Calu3 (cell line): Measurements from ENCODE around the gene SLITRK1. TPM values are rescaled to one million over a fixed set of nuclear protein-coding genes. Genes with fewer than 3 reads are reported as not detected.

Experiments used
- BruUV-seq: library from RNA; stranded (reverse); fragments of 400-500 nt; replicated peaks from 2 replicates; lab custom pipeline; 2021; lab: Mats Ljungman, UMichigan
- CTCF ChIA-PET: fragments of 300-600 bp; sonication (Branson Sonifier 250); formaldehyde crosslinking; loops from one replicate; lab custom pipeline; 2022; ENCODE audit warnings: antibody characterized with exemption; lab: Charles Lee
- DNase-seq: peaks from one replicate; pipeline ENCODE4 v3.0.0; 2022
- H3K27ac Mint-ChIP-seq: one replicate; pipeline ENCODE4 v1.8.0; 2022; ENCODE audit warnings: mixed read lengths; ENCODE audit not compliant: unreplicated experiment
- H3K27me3 Mint-ChIP-seq: one replicate; pipeline ENCODE4 v1.8.0; 2022; ENCODE audit warnings: mixed read lengths; ENCODE audit not compliant: unreplicated experiment
- H3K36me3 Mint-ChIP-seq: one replicate; pipeline ENCODE4 v1.8.0; 2022; ENCODE audit warnings: mild to moderate bottlenecking, moderate library complexity, mixed read lengths; ENCODE audit not compliant: insufficient read depth, unreplicated experiment
- H3K4me1 Mint-ChIP-seq: one replicate; pipeline ENCODE4 v1.8.0; 2022; ENCODE audit warnings: mild to moderate bottlenecking, low read depth, mixed read lengths; ENCODE audit not compliant: unreplicated experiment
- H3K4me3 Mint-ChIP-seq: one replicate; pipeline ENCODE4 v1.8.0; 2022; ENCODE audit warnings: mild to moderate bottlenecking, low read depth, moderate library complexity, mixed read lengths; ENCODE audit not compliant: unreplicated experiment
- H3K9me3 Mint-ChIP-seq: one replicate; pipeline ENCODE4 v1.8.0; 2022; ENCODE audit warnings: low read depth, mixed read lengths; ENCODE audit not compliant: unreplicated experiment
- CTCF ChIP-seq: fragments of 200-600 bp; IDR thresholded peaks from one replicate; pipeline ENCODE4 v1.8.0; 2022; ENCODE audit warnings: antibody characterized with exemption; ENCODE audit not compliant: unreplicated experiment
- intact Hi-C: fragments of 100-400 bp; cut with micrococcal nuclease; formaldehyde crosslinking; loops from one replicate; pipeline ENCODE4 v1.10.0; 2022; ENCODE audit not compliant: unreplicated experiment
- total RNA-seq: library from RNA; stranded (reverse); gene quantifications from 2 replicates; pipeline ENCODE4 v1.2.3, GENCODE V29; 2022

Gene SLITRK1
- total RNA-seq, 1 experiment from 2014 or later: not detected

GRCh38 chr13:83881140-83881684 is 1.1 kb downstream of the SLITRK1 start:
- no peaks in the 10 kb centered on the region for H3K4me1 Mint-ChIP-seq
- CTCF ChIA-PET: interaction anchor here (0.6 kb wide), 1 partner anchor 70 kb away, joined by 13 read pairs; no protein-coding TSS in a partner anchor
- no peak for TF ChIP-seq CTCF
- no peak overlapping the region for H3K27ac Mint-ChIP-seq
- H3K4me3 Mint-ChIP-seq: peak overlapping the region; percentile 14
- BruUV-seq: no TSS peak
- DNase-seq: no peak
- no peaks in the 10 kb centered on the region for H3K27me3 Mint-ChIP-seq
- H3K9me3 Mint-ChIP-seq: no peaks in the 10 kb centered on the region
- intact Hi-C loops: no loop called here
- no peaks in the 10 kb centered on the region for H3K36me3 Mint-ChIP-seq

GRCh38 chr13:83880275-83881139 is 1.8 kb downstream of the SLITRK1 start:
- Mint-ChIP-seq H3K27me3 (no peaks in the 10 kb centered on the region), H3K4me3 (peak overlapping the region; percentile 14), H3K4me1 (no peaks in the 10 kb centered on the region), H3K9me3 (no peaks in the 10 kb centered on the region), H3K36me3 (no peaks in the 10 kb centered on the region), H3K27ac (no peak overlapping the region)
- BruUV-seq: no TSS peak
- DNase-seq: no peak
- no peak for TF ChIP-seq CTCF
- intact Hi-C loops: no loop called here
- CTCF ChIA-PET: interaction anchor here (0.6 kb wide), 1 partner anchor 69 kb away, joined by 13 read pairs; no protein-coding TSS in a partner anchor

- Mint-ChIP-seq H3K4me3 (no peak overlapping the region), H3K27me3 (no peaks in the 10 kb centered on the region), H3K36me3 (no peaks in the 10 kb centered on the region), H3K4me1 (no peaks in the 10 kb centered on the region), H3K9me3 (no peaks in the 10 kb centered on the region), H3K27ac (no peak overlapping the region)
- no peak for DNase-seq
- CTCF ChIA-PET: no interaction called here
- no peak for TF ChIP-seq CTCF
- no TSS peak for BruUV-seq
- intact Hi-C loops: no loop called here
Measured at GRCh38 chr13:83879431-83880171, 2.7 kb downstream of the SLITRK1 start.

GRCh38 chr13:83878691-83879430 is 3.4 kb downstream of the SLITRK1 start:
- intact Hi-C loops: no loop called here
- BruUV-seq: no TSS peak
- TF ChIP-seq CTCF: no peak
- no peak for DNase-seq
- CTCF ChIA-PET: no interaction called here
- H3K9me3 Mint-ChIP-seq: no peaks in the 10 kb centered on the region
- H3K36me3 Mint-ChIP-seq: no peaks in the 10 kb centered on the region
- H3K4me3 Mint-ChIP-seq: no peak overlapping the region
- H3K4me1 Mint-ChIP-seq: no peaks in the 10 kb centered on the region
- no peaks in the 10 kb centered on the region for H3K27me3 Mint-ChIP-seq
- H3K27ac Mint-ChIP-seq: no peak overlapping the region
